NT2/D1 (cell line): Measurements from ENCODE around the gene ARHGAP42.

ENCODE experiments used
- SUZ12 ChIP-seq: IDR thresholded peaks from 2 replicates; pipeline ENCODE4 v1.6.1; 2011; ENCODE audit not compliant: insufficient read length, insufficient read depth; ENCODE audit errors: extremely low read depth
- YY1 ChIP-seq: IDR thresholded peaks from 2 replicates; pipeline ENCODE4 v1.6.1; 2011; ENCODE audit not compliant: insufficient read length, insufficient read depth
- ZNF274 ChIP-seq: IDR thresholded peaks from 2 replicates; pipeline ENCODE4 v1.6.1; 2011; ENCODE audit warnings: mild to moderate bottlenecking, low read depth, low read length

DNA sequence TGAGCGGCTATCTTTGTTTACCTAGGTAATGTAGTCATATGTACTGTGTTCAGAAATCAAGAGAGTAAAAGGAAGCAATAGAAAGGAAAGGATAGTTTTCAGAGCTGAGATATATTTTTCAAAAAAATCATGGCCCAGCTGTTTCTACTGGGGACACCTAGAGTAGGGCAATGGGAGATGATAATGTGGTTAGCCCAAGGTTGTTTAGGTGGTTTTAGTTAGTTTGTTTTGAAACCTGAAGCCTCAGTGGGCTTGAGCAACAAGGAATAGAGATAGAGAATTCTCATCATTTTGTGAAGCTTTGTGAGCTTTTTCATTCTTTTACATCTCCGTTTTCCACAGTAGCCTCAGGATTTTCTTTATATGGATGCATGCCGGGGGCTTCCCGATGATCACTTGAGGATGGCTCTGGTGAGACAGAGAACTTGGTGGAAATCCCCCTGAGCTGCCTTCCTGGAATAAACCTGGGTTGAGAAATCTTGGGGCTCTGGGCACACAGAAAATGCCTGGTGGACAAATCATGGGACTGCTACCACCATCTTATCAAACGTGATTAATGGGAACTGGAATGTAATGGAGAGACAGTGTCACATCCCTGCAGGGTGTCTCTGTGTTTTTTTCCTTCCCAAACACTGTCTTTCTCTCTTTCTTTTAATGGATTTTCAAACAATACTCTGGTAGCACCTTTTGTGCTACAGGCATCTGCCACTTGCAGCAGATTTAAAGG lies 49.0 kb downstream of the ARHGAP42 start:
- TF ChIP-seq YY1: no peak
- TF ChIP-seq SUZ12: no peak
- no peak for TF ChIP-seq ZNF274
